GM10266 (cell line): ENCODE measurements around the gene NEDD1.
A peak's percentile ranks its signal among the peaks of the same experiment; 100 is the strongest.

Source experiments
- DNase-seq: peaks from one replicate; pipeline ENCODE4 v3.0.0; 2012; ENCODE audit errors: extremely low spot score
- CTCF ChIP-seq: IDR thresholded peaks from 2 replicates; pipeline ENCODE4 v1.5.1; 2012; ENCODE audit warnings: mild to moderate bottlenecking, low read depth; ENCODE audit not compliant: control insufficient read depth, insufficient read depth; ENCODE audit errors: missing control alignments

Gene NEDD1

GRCh38 chr12:96919510-96920210, 12.6 kb downstream of the NEDD1 start:
- DNase-seq = no peak
- TF ChIP-seq CTCF = no peak

GRCh38 chr12:96948782-96949181, 41.7 kb downstream of the NEDD1 start:
- no peak for TF ChIP-seq CTCF
- peak; percentile 7 for DNase-seq

GRCh38 chr12:96979532-96979931, 72.5 kb downstream of the NEDD1 start:
- TF ChIP-seq CTCF = no peak
- no peak for DNase-seq

GRCh38 chr12:96980991-96981414, 73.9 kb downstream of the NEDD1 start:
- no peak for TF ChIP-seq CTCF
- no peak for DNase-seq

GRCh38 chr12:96981911-96982310, 74.9 kb downstream of the NEDD1 start:
- no peak for DNase-seq
- TF ChIP-seq CTCF = no peak

- DNase-seq = no peak
- TF ChIP-seq CTCF = no peak
These were observed 75.6 kb downstream of the NEDD1 start for GRCh38 chr12:96982671-96983070.

GRCh38 chr12:96985515-96986362, 78.7 kb downstream of the NEDD1 start:
- peak; percentile 67 for DNase-seq
- TF ChIP-seq CTCF = peak; percentile 95
